HEK293T (cell line): Measurements from ENCODE around the gene TAF3.

ENCODE experiments used
- ARNT ChIP-seq: fragments of 450-650 bp; IDR thresholded peaks from 2 replicates; pipeline ENCODE4 v1.6.1; 2017; ENCODE audit warnings: mild to moderate bottlenecking
- BHLHE40 ChIP-seq: fragments of 450-650 bp; IDR thresholded peaks from 2 replicates; pipeline ENCODE4 v1.6.1; 2016; ENCODE audit warnings: mild to moderate bottlenecking, moderate library complexity, borderline replicate concordance
- ELF4 ChIP-seq: fragments of 450-650 bp; IDR thresholded peaks from 2 replicates; pipeline ENCODE4 v1.6.1; 2017; ENCODE audit warnings: antibody characterized with exemption
- FOXA1 ChIP-seq: fragments of 450-650 bp; IDR thresholded peaks from 2 replicates; pipeline ENCODE4 v1.6.1; 2016; ENCODE audit warnings: mild to moderate bottlenecking
- FOXK2 ChIP-seq: fragments of 450-650 bp; IDR thresholded peaks from 2 replicates; pipeline ENCODE4 v1.6.1; 2016; ENCODE audit warnings: mild to moderate bottlenecking
- FOXM1 ChIP-seq: fragments of 450-650 bp; IDR thresholded peaks from 2 replicates; pipeline ENCODE4 v1.6.1; 2017; ENCODE audit warnings: mild to moderate bottlenecking, borderline replicate concordance
- HDGF ChIP-seq: fragments of 450-650 bp; IDR thresholded peaks from 2 replicates; pipeline ENCODE4 v1.6.1; 2017; ENCODE audit warnings: antibody characterized with exemption, borderline replicate concordance
- L3MBTL2 ChIP-seq: fragments of 450-650 bp; conservative IDR thresholded peaks from 2 replicates; pipeline ENCODE4 v1.6.1; 2016; ENCODE audit warnings: mild to moderate bottlenecking
- NFRKB ChIP-seq: fragments of 450-650 bp; IDR thresholded peaks from 2 replicates; pipeline ENCODE4 v1.6.1; 2016; ENCODE audit warnings: mild to moderate bottlenecking, moderate library complexity
- SP1 ChIP-seq: fragments of 450-650 bp; IDR thresholded peaks from 2 replicates; pipeline ENCODE4 v1.6.1; 2017
- SUZ12 ChIP-seq: fragments of 450-650 bp; IDR thresholded peaks from 2 replicates; pipeline ENCODE4 v1.6.1; 2016; ENCODE audit warnings: mild to moderate bottlenecking
- TARDBP ChIP-seq: fragments of 450-650 bp; IDR thresholded peaks from 2 replicates; pipeline ENCODE4 v1.6.1; 2016
- ZNF384 ChIP-seq: fragments of 450-650 bp; IDR thresholded peaks from 2 replicates; pipeline ENCODE4 v1.6.1; 2016

- TF ChIP-seq L3MBTL2: no peak
- no peak for TF ChIP-seq NFRKB
- TF ChIP-seq TARDBP: no peak; the same call in 1 of the 2 replicates
- TF ChIP-seq ELF4: peak; percentile 51
- TF ChIP-seq ZNF384: no peak
- no peak for TF ChIP-seq SP1
- TF ChIP-seq FOXM1: no peak
- no peak for TF ChIP-seq HDGF
- TF ChIP-seq SUZ12: no peak
- TF ChIP-seq FOXA1: no peak
- no peak for TF ChIP-seq BHLHE40
- TF ChIP-seq ARNT: no peak
- no peak for TF ChIP-seq FOXK2
These were observed at the start of gene TAF3 for GRCh38 chr10:7818295-7819120.
